Right lobe of liver (tissue), 6 donors: ENCODE measurements around the gene ZBTB6. TPM values are rescaled to one million over a fixed set of nuclear protein-coding genes. Genes with fewer than 3 reads are reported as not detected.

Source experiments
- ATAC-seq, 4 donors: fragments of 200-7000 bp; cut with Tn5 transposase; one replicate each; pipeline ENCODE4 v1.9.1; 2020; ENCODE audit warnings: mild to moderate bottlenecking in 4 of 4, moderate library complexity in 4 of 4
- DNase-seq, 3 donors: peaks; one replicate each; pipeline ENCODE4 v3.0.0-alpha.2; 2020
- H3K27ac ChIP-seq, 3 donors: fragments of 200-600 bp; one replicate each; pipeline ENCODE4 v1.8.0; 2022
- H3K27me3 ChIP-seq, 2 donors: fragments of 200-600 bp; one replicate each; pipeline ENCODE4 v1.8.0; 2022
- H3K36me3 ChIP-seq, 4 donors: fragments of 200-600 bp; sonication (generic) in 1 of 4; one replicate each; pipeline versions ENCODE4 v1.5.1 to v1.8.0; 2017 to 2022; ENCODE audit warnings: control low read depth in 1 of 4
- H3K4me1 ChIP-seq, 4 donors: fragments of 200-600 bp; sonication (generic) in 1 of 4; one replicate each; pipeline versions ENCODE4 v1.5.1 to v1.8.0; 2017 to 2022; ENCODE audit warnings: control low read depth in 1 of 4
- H3K4me3 ChIP-seq, 3 donors: fragments of 200-600 bp; one replicate each; pipeline ENCODE4 v1.8.0; 2022
- H3K9me3 ChIP-seq, 4 donors: fragments of 200-600 bp; sonication (generic) in 1 of 4; one replicate each; pipeline versions ENCODE4 v1.5.1 to v1.8.0; 2017 to 2022; ENCODE audit warnings: control low read depth in 1 of 4
- CTCF ChIP-seq, 4 donors: fragments of 200-600 bp in 3 of 4; fragments of 450-650 bp in 1 of 4; IDR thresholded peaks; one replicate each; pipeline versions ENCODE4 v1.5.1 to v1.8.0; 2016 to 2022; ENCODE audit warnings: antibody characterized with exemption in 4 of 4, mild to moderate bottlenecking in 2 of 4
- POLR2A ChIP-seq: fragments of 450-650 bp; IDR thresholded peaks from one replicate; pipeline ENCODE4 v1.6.1; 2017; ENCODE audit warnings: antibody characterized with exemption, mild to moderate bottlenecking
- WGBS: methylation state at CpG from one replicate; pipeline ENCODE4 v1.1.6; 2018; ENCODE audit warnings: low coverage, low lambda C conversion rate; ENCODE audit not compliant: insufficient coverage; ENCODE audit errors: missing lambda C conversion rate; 5-methylcytosine and 5-hydroxymethylcytosine counted together
- intact Hi-C, 2 donors: fragments of 100-400 bp; cut with DNase I; formaldehyde crosslinking; loops; one replicate each; pipeline versions ENCODE4 v1.11.2 to v1.14.1; 2022
- total RNA-seq, 6 experiments: library from RNA; depleted of rRNA in 2 of 6; stranded (reverse); fragments of >200 nt in 2 of 6; fragmentation: NEBNext Ultra II Directional in 3 of 6; extraction: Animal tissue kit (Norgen Biotek cat#: 25700) in 3 of 6; gene quantifications; one replicate each; pipeline versions ENCODE4 v1.1.0 to v1.2.4, GENCODE V29; 2016 to 2023
- donor health status: DM: no; HTN: yes; CAD: no.
- donor health status: DM: no; HTN: no; CAD: no.
- donor health status: DM: no; HTN: no; CAD: no.
- donor health status: DM: no; HTN: yes; CAD: no.
- donor health status: DM: no; HTN: yes; CAD: no.

Gene ZBTB6
- total RNA-seq, 6 experiments from 2014 or later, result 2.2 to 4.3 (median 2.7) TPM

- Histone ChIP-seq H3K9me3 (no peaks in the 10 kb centered on the region), H3K4me3 (peak overlapping the region in 2 of 3 donors; percentile 76 to 80), H3K36me3 (peaks cover 0 to 7% (median 0%) of the 10 kb centered on the region in 4 donors), H3K4me1 (peaks cover 0 to 17% (median 4%) of the 10 kb centered on the region in 4 donors), H3K27me3 (no peaks in the 10 kb centered on the region), H3K27ac (peak overlapping the region in 1 of 3 donors; percentile 41)
- TF ChIP-seq POLR2A (no peak), CTCF (IDR thresholded peaks at IDR 0.05) (no peak)
- ATAC-seq (no peak), DNase-seq (no peak)
- intact Hi-C loops, result no loop called here
- WGBS, result 34% methylated on average over 6 of the region's 6 CpGs
These were observed 27.3 kb upstream of the ZBTB6 start for GRCh38 chr9:122940454-122940748.

- Histone ChIP-seq H3K4me1 (peaks cover 0 to 17% (median 4%) of the 10 kb centered on the region in 4 donors), H3K36me3 (peaks cover 0 to 7% (median 0%) of the 10 kb centered on the region in 4 donors), H3K27me3 (no peaks in the 10 kb centered on the region), H3K27ac (no peak overlapping the region), H3K9me3 (no peaks in the 10 kb centered on the region), H3K4me3 (no peak overlapping the region)
- ATAC-seq (no peak), DNase-seq (no peak)
- intact Hi-C loops, result no loop called here
- whole genome bisulfite sequencing, result 78% methylated on average over 4 of the region's 4 CpGs
- TF ChIP-seq POLR2A, result no peak
- no peak for TF ChIP-seq CTCF (IDR thresholded peaks at IDR 0.05)
These were observed 26.5 kb upstream of the ZBTB6 start for GRCh38 chr9:122939601-122940000.

- no peak overlapping the region for H3K4me3 ChIP-seq
- H3K9me3 ChIP-seq, result no peaks in the 10 kb centered on the region
- no peaks in the 10 kb centered on the region for H3K27me3 ChIP-seq
- 39% methylated on average over 1 of the region's 1 CpG for WGBS
- H3K27ac ChIP-seq, result no peak overlapping the region
- DNase-seq (no peak), ATAC-seq (no peak)
- peaks cover 0 to 7% (median 0%) of the 10 kb centered on the region in 4 donors for H3K36me3 ChIP-seq
- H3K4me1 ChIP-seq, result peaks cover 0 to 22% (median 5%) of the 10 kb centered on the region in 4 donors
- intact Hi-C loops, result no loop called here
- no peak for TF ChIP-seq POLR2A
- TF ChIP-seq CTCF (IDR thresholded peaks at IDR 0.05), result no peak
These were observed 23.8 kb upstream of the ZBTB6 start for GRCh38 chr9:122936883-122937282.

GRCh38 chr9:122936464-122936863, 23.3 kb upstream of the ZBTB6 start:
- no peak overlapping the region for H3K4me3 ChIP-seq
- H3K9me3 ChIP-seq, result no peaks in the 10 kb centered on the region
- intact Hi-C loops, result no loop called here
- peaks cover 0 to 18% (median 5%) of the 10 kb centered on the region in 4 donors for H3K4me1 ChIP-seq
- DNase-seq (no peak), ATAC-seq (no peak)
- peaks cover 0 to 7% (median 0%) of the 10 kb centered on the region in 4 donors for H3K36me3 ChIP-seq
- no peak overlapping the region for H3K27ac ChIP-seq
- WGBS, result 37% methylated on average over 5 of the region's 5 CpGs
- H3K27me3 ChIP-seq, result no peaks in the 10 kb centered on the region
- TF ChIP-seq CTCF (IDR thresholded peaks at IDR 0.05) (no peak), POLR2A (no peak)
